ENCODE data around the gene PRDM12.

PRDM12 gene

DNA sequence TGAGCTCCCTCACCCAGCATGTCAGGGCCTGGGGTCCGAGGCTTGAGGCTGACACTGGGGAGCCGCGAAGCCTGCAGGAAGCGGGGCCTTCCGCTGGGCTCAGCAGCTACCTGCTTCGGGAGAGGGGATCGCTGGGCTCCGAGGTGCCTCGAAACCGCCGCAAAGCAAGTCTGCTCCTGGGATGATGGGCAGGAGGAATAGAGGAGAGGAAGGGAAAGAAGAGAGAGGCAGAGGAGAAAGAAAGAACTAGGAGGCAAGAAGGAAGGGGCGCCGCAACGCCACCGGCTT lies 1.5 kb upstream of the PRDM12 start:
- H3K27ac ChIP-seq, result no peak overlapping the region
- TF ChIP-seq, protein P1, sequence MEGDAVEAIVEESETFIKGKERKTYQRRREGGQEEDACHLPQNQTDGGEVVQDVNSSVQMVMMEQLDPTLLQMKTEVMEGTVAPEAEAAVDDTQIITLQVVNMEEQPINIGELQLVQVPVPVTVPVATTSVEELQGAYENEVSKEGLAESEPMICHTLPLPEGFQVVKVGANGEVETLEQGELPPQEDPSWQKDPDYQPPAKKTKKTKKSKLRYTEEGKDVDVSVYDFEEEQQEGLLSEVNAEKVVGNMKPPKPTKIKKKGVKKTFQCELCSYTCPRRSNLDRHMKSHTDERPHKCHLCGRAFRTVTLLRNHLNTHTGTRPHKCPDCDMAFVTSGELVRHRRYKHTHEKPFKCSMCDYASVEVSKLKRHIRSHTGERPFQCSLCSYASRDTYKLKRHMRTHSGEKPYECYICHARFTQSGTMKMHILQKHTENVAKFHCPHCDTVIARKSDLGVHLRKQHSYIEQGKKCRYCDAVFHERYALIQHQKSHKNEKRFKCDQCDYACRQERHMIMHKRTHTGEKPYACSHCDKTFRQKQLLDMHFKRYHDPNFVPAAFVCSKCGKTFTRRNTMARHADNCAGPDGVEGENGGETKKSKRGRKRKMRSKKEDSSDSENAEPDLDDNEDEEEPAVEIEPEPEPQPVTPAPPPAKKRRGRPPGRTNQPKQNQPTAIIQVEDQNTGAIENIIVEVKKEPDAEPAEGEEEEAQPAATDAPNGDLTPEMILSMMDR (conservative IDR thresholded peaks at IDR 0.05), result no peak
- no peak for TF ChIP-seq ZFX (IDR thresholded peaks at IDR 0.05)

DNA sequence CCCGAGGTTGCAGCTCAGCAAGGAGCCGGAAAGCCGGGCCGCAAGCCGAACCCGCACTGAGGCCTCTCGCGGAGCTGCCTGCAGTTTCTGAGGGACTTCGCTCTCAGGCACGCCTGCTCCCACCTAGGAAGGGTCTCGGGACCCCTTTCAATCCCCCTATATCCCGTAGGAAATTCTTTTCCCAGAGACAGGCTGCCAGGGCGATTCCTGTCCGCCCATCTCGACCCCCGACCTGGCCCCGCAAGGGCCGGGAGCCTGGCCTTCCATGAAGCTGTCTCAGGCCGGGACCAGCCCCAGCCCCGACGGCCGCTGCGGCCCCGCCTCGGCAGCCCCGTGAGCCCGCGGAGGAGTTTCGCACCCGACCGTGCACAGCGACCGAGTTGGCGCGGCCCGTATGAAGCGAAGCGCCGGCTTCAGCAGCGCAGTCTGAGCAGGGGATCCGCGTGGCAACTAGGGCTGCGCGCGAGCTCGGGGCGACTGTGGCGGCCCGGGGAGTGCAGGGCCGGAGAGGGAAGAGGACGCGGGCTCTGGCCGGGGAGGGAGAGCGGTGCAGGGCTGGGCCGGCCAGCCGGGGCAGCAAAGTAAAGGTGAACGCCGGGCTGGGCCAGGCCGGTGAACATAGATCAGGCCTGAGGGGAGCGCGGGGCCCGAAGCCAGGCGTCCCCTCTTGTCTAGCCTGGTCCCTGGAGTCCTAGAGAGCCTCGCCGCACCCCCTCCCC lies 977 bp upstream of the PRDM12 start:
- no peak overlapping the region for H3K27ac ChIP-seq
- TF ChIP-seq, protein P1 (conservative IDR thresholded peaks at IDR 0.05), result no peak
- no peak for TF ChIP-seq ZFX (IDR thresholded peaks at IDR 0.05)

DNA sequence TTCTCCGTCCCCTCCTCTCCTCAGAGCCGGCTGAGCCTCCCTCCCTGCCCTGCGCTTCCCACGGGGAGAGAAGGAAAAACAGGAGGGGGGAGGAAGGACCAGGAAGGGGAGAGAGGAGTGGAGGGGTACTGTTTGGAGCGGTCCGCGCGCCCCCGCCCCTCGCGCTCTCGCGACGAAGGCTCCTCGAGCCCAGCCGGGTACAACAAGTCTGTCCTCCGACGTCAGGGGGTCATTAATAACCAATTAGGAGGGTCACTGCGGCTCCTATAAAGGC lies 480 bp upstream of the PRDM12 start:
- TF ChIP-seq, protein P1 (conservative IDR thresholded peaks at IDR 0.05), result no peak
- no peak for TF ChIP-seq ZFX (IDR thresholded peaks at IDR 0.05)
- H3K27ac ChIP-seq, result no peak overlapping the region

DNA sequence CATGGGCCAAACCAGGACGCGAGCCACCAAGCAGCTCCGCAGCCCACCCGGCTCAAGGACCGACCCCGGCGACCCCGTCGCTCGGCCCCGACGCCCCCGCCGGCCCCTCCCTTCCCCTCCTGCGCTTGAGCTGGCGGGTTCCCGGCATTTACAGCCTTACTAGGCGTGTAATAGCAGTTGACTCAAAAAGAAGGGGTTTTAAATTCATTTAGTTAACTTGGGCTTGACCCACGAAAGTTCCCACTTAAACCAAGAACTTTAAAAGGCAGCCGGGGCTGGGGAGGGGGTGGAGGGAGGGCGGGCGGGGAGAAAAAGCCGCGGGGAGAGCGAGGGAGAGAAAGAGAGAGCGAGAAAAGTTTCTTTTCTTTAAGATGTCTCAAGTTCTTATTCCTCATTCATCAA lies 636 bp downstream of the PRDM12 start:
- H3K27ac ChIP-seq, result no peak overlapping the region
- TF ChIP-seq ZFX (IDR thresholded peaks at IDR 0.05), result no peak
- TF ChIP-seq, protein P1 (conservative IDR thresholded peaks at IDR 0.05), result no peak

DNA sequence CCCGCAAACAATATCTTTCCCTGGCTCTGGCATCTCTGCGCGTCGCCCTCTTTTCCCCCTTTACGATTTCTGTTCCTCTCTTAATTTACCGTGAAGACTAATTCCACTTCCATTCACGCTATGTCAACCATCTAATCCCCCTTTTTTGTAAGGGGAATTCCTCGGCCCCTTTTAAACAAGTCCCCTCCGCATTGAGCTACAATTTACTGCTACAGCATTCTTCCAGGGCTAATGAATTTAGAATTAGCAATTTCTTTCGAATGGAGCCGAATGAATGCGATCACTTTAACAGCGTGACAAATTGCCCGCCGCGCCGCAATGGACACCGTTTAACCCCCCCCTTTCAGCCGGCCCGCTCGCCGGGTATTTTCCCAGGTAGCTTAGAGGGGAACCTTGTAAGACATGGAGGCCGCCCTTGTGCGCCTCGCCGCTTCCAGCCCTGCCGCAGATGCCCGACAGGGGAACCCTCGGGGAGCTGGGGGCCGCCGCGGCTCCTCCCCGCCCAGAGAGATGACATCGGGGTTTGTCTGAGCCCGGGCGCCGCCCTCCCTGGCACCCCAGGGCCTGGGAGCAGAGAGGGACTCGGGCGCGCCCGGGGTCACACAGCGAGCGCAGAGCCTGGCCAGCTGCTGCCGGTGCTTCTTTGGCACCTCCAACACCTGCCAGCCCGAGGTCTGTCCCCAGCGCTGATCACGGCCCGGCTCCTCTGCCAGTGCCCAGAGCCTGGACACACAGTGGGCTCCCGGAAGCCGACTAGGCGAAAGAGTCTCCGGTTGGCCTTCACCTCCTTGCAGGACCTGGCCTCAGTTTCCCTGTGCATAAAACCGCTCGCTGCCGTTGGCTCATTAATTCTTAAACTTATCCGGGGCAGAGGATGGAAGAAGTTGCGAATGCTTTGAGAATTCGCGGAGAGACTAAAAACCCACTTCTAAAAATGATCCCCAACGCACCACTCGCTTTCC lies 1.3 kb downstream of the PRDM12 start:
- no peak overlapping the region for H3K27ac ChIP-seq

DNA sequence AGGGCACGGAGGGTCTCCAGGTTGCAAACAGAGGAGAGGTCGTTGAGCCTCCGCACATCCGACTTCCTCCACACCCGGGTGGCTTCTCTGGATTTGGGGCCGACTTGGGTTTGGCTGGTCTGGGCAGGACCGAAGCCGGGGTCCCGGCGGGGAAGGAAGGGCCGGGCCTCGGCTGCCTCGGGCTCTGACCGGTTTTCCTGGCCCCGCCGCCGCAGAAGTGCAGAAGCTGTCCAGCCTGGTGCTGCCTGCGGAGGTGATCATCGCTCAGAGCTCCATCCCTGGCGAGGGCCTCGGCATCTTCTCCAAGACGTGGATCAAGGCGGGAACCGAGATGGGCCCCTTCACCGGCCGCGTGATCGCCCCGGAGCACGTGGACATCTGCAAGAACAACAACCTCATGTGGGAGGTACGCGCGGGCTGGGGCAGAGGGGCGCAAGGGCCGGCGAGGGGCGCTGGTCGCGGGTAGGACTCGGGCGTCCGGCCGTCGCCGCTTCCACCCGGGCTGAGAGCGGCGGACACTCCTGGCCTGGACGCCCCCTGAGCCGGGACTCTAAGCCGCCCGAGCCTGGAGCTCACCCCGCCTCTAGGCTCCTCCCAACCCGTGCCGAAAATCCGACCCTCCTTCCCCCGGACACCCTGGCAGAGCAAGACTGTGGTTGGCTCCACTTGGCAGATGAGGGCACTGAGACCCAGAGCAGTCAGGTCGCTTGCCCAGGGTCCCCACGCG lies 2.2 kb downstream of the PRDM12 start:
- TF ChIP-seq, protein P1 (conservative IDR thresholded peaks at IDR 0.05), result no peak
- TF ChIP-seq ZFX (IDR thresholded peaks at IDR 0.05), result no peak
- no peak overlapping the region for H3K27ac ChIP-seq

More for the DNA sequence above, 1.3 kb downstream of the PRDM12 start:
- no peak for TF ChIP-seq ZFX (IDR thresholded peaks at IDR 0.05)
- TF ChIP-seq, protein P1 (conservative IDR thresholded peaks at IDR 0.05), result no peak

DNA sequence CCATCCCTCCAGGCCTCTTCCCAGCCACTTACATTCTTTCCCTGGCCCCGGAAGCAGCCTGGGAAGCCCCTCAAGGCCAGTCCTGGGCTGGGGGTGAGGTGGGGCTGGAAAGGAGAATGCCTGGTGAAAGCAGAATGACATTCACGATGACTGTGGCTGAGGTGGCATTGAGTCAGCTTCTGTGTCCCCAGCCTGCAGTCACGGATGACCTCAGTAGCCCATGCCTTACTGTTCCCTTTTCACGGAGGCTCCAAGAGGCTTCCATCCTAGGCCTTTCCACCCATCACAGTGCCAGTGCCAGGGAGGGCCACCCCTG lies 2.7 kb downstream of the PRDM12 start:
- no peak for TF ChIP-seq ZFX (IDR thresholded peaks at IDR 0.05)
- TF ChIP-seq, protein P1 (conservative IDR thresholded peaks at IDR 0.05), result no peak
- H3K27ac ChIP-seq, result no peak overlapping the region
